Body of pancreas (tissue), 4 donors: ENCODE data around the gene PLEKHD1. TPM values are rescaled to one million over a fixed set of nuclear protein-coding genes. Genes with fewer than 3 reads are reported as not detected.

Experiments
- ATAC-seq: fragments of 150-250 bp; one replicate; pipeline ENCODE4 v1.9.1; 2016
- DNase-seq, 4 donors: peaks; one replicate each; pipeline ENCODE4 v3.0.0-alpha.2; 2019
- H3K27ac ChIP-seq, 4 donors: fragments of 200-600 bp; sonication (generic); 1 replicate in 3 of 4; 2 replicates in 1 of 4; pipeline versions ENCODE4 v1.5.1 to v1.6.1; 2016 to 2019; ENCODE audit warnings: mild to moderate bottlenecking in 1 of 4, mixed read lengths in 1 of 4, moderate library complexity in 1 of 4
- H3K27me3 ChIP-seq, 2 donors: fragments of 200-600 bp; sonication (generic); one replicate each; pipeline ENCODE4 v1.6.0; 2016; ENCODE audit warnings: mild to moderate bottlenecking in 1 of 2
- H3K36me3 ChIP-seq, 2 donors: fragments of 200-600 bp; sonication (generic); replicated peaks in 1 of 2; 2 replicates each; pipeline ENCODE4 v1.5.1; 2016; ENCODE audit warnings: low read depth in 2 of 2; ENCODE audit not compliant: insufficient read depth in 1 of 2
- H3K4me1 ChIP-seq: fragments of 200-600 bp; sonication (generic); one replicate; pipeline ENCODE4 v1.6.0; 2016
- H3K4me3 ChIP-seq, 2 donors: fragments of 200-600 bp; sonication (generic); 1 replicate in 1 of 2; 2 replicates in 1 of 2; pipeline ENCODE4 v1.5.1; 2016 to 2019
- H3K9me3 ChIP-seq, 3 donors: fragments of 200-600 bp; sonication (generic); 1 replicate in 2 of 3; 2 replicates in 1 of 3; pipeline ENCODE4 v1.5.1; 2016
- POLR2A ChIP-seq, 3 donors: fragments of 450-650 bp; IDR thresholded peaks; one replicate each; pipeline ENCODE4 v1.6.1; 2016; ENCODE audit warnings: antibody characterized with exemption in 3 of 3, mild to moderate bottlenecking in 2 of 3
- WGBS, 2 donors: methylation state at CpG; one replicate each; pipeline ENCODE4 v1.1.5; 2017; 5-methylcytosine and 5-hydroxymethylcytosine counted together
- intact Hi-C: fragments of 100-400 bp; cut with DNase I; formaldehyde crosslinking; loops from one replicate; pipeline ENCODE4 v1.15.1; 2023
- total RNA-seq, 2 donors: library from RNA; depleted of rRNA; stranded (reverse); fragments of >200 nt; gene quantifications; one replicate each; pipeline ENCODE4 v1.1.0, GENCODE V29; 2016
- TF ChIP-seq, protein P1 (sequence below), 7 experiments: fragments of 450-650 bp in 4 of 7; fragments of 200-600 bp in 3 of 7; sonication (generic) in 3 of 7; IDR thresholded peaks; one replicate each; pipeline ENCODE4 v1.5.1; 2016 to 2019; ENCODE audit warnings: antibody characterized with exemption in 7 of 7

The PLEKHD1 gene
- total RNA-seq, 2 donors from 2014 or later = under 0.01 to 2.0 TPM

DNA sequence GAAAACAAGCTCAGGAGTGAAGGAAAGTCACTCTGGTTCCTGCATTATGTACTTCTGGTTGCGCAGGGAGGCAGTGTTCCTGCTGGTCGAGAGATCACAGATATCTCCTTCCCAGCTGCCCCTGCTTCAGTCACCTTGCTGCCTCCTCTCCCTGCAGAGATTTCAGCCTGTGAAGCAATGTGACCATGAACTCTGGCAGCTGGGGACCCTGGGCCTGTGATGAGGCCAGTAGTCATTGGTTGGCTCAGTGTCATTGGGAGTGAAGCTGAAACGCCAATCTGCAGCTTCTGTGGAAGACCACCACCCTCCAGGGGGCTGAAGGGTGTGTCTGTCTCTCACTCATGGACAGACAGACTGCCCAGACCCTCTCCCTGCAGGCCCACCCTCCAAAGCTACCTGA is 45.0 kb downstream of the PLEKHD1 start:
- WGBS, 2 donors = 70 to 84% methylated on average over 2 to 3 of the region's 3 CpGs
- TF ChIP-seq, protein P1, sequence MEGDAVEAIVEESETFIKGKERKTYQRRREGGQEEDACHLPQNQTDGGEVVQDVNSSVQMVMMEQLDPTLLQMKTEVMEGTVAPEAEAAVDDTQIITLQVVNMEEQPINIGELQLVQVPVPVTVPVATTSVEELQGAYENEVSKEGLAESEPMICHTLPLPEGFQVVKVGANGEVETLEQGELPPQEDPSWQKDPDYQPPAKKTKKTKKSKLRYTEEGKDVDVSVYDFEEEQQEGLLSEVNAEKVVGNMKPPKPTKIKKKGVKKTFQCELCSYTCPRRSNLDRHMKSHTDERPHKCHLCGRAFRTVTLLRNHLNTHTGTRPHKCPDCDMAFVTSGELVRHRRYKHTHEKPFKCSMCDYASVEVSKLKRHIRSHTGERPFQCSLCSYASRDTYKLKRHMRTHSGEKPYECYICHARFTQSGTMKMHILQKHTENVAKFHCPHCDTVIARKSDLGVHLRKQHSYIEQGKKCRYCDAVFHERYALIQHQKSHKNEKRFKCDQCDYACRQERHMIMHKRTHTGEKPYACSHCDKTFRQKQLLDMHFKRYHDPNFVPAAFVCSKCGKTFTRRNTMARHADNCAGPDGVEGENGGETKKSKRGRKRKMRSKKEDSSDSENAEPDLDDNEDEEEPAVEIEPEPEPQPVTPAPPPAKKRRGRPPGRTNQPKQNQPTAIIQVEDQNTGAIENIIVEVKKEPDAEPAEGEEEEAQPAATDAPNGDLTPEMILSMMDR (IDR thresholded peaks at IDR 0.05) = no peak
- no peak for TF ChIP-seq POLR2A (IDR thresholded peaks at IDR 0.05)
- Histone ChIP-seq H3K4me3 (no peak overlapping the region), H3K27ac (no peak overlapping the region), H3K27me3 (no peaks in the 10 kb centered on the region), H3K36me3 (no peaks in the 10 kb centered on the region), H3K9me3 (no peaks in the 10 kb centered on the region), H3K4me1 (no peaks in the 10 kb centered on the region)
- no peak for DNase-seq
- ATAC-seq = no peak
- intact Hi-C loops = no loop called here

DNA sequence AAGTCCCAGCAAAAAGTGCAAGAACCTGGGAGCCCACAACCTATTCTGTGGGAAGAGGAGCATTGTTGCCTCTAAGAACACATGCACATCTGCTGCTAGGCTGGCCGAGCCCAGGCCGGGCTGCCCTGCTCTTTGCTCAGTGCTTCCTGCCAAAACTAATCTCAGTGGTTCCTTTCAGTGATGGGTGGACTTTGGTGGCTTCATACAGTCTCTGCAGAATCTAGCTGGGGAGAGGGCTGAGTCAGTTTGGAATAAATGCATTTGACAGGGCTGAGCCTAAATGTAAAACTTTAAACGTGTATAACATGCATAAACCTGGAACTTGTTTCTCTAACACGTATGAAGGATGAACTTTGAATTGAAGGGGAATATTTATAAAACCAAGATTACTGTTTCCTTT is 45.6 kb downstream of the PLEKHD1 start:
- H3K27me3 ChIP-seq = no peaks in the 10 kb centered on the region
- intact Hi-C loops = no loop called here
- H3K9me3 ChIP-seq = no peaks in the 10 kb centered on the region
- TF ChIP-seq POLR2A (IDR thresholded peaks at IDR 0.05) = no peak
- TF ChIP-seq, protein P1 (IDR thresholded peaks at IDR 0.05) = no peak
- WGBS, 2 donors = 51 to 62% methylated on average over 2 to 4 of the region's 4 CpGs
- ATAC-seq (no peak), DNase-seq (no peak)
- H3K36me3 ChIP-seq = no peaks in the 10 kb centered on the region
- H3K27ac ChIP-seq = no peak overlapping the region
- H3K4me3 ChIP-seq = no peak overlapping the region
- H3K4me1 ChIP-seq = no peaks in the 10 kb centered on the region

DNA sequence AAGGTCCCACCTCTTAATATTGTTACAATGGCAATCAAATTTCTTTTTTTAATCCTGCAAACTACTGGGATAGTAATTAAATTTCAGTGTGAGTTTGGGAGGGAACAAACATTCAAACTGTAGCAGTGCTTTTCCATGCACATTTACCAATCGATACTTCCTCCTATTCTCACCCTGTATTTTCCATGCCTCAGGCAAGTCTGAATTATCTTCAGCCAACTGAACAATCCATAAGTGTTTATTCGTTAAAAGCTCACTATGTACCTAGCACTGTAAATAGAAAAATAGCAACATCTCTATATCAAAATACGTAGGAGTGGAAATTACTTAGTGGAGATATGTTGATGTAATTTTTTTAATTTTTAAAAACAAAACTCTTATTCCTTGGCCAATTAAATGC is 46.6 kb downstream of the PLEKHD1 start:
- Histone ChIP-seq H3K36me3 (no peaks in the 10 kb centered on the region), H3K27ac (no peak overlapping the region), H3K4me3 (no peak overlapping the region), H3K4me1 (no peaks in the 10 kb centered on the region), H3K9me3 (no peaks in the 10 kb centered on the region), H3K27me3 (no peaks in the 10 kb centered on the region)
- intact Hi-C loops = no loop called here
- no peak for TF ChIP-seq POLR2A (IDR thresholded peaks at IDR 0.05)
- TF ChIP-seq, protein P1 (IDR thresholded peaks at IDR 0.05) = no peak
- WGBS, 2 donors = 71 to 75% methylated on average over 3 of the region's 3 CpGs
- no peak for DNase-seq
- ATAC-seq = no peak

- H3K9me3 ChIP-seq = no peaks in the 10 kb centered on the region
- no peaks in the 10 kb centered on the region for H3K27me3 ChIP-seq
- no peak for TF ChIP-seq POLR2A (IDR thresholded peaks at IDR 0.05)
- TF ChIP-seq, protein P1 (IDR thresholded peaks at IDR 0.05) = no peak
- DNase-seq = no peak
- no peak overlapping the region for H3K27ac ChIP-seq
- intact Hi-C loops = no loop called here
- no peak overlapping the region for H3K4me3 ChIP-seq
- no peaks in the 10 kb centered on the region for H3K36me3 ChIP-seq
- ATAC-seq = no peak
- no peaks in the 10 kb centered on the region for H3K4me1 ChIP-seq
- WGBS, 2 donors = 52 to 60% methylated on average over 3 of the region's 3 CpGs
Measured at GRCh38 chr14:69532561-69533340, 48.2 kb downstream of the PLEKHD1 start.
